Prostate gland (tissue), 2 donors: ENCODE data around the gene INO80C. TPM values are rescaled to one million over a fixed set of nuclear protein-coding genes. Genes with fewer than 3 reads are reported as not detected.

ENCODE experiments used
- DNase-seq: peaks from one replicate; pipeline ENCODE4 v3.0.0-alpha.2; 2019; ENCODE audit warnings: low spot score
- H3K27ac ChIP-seq, 2 donors: fragments of 200-600 bp; sonication (generic); 2 replicates each; pipeline ENCODE4 v1.5.1; 2017 to 2019
- H3K27me3 ChIP-seq: fragments of 200-600 bp; sonication (generic); replicated peaks from 2 replicates; pipeline ENCODE4 v1.5.1; 2019; ENCODE audit not compliant: insufficient read depth
- H3K36me3 ChIP-seq, 2 donors: fragments of 200-600 bp; sonication (generic); 1 replicate in 1 of 2; 2 replicates in 1 of 2; pipeline versions ENCODE4 v1.5.1 to v1.8.1; 2017 to 2019
- H3K4me1 ChIP-seq: fragments of 200-600 bp; sonication (generic); replicated peaks from 2 replicates; pipeline ENCODE4 v1.5.1; 2019
- H3K4me3 ChIP-seq, 2 donors: fragments of 200-600 bp; sonication (generic); 2 replicates each; pipeline ENCODE4 v1.5.1; 2017 to 2019
- H3K9me3 ChIP-seq: fragments of 200-600 bp; sonication (generic); 2 replicates; pipeline ENCODE4 v1.5.1; 2017
- CTCF ChIP-seq, 4 experiments: fragments of 200-600 bp in 2 of 4; fragments of 450-650 bp in 2 of 4; sonication (generic) in 2 of 4; IDR thresholded peaks; 1 replicate in 3 of 4; 2 replicates in 1 of 4; pipeline ENCODE4 v1.5.1; 2016 to 2019; ENCODE audit warnings: antibody characterized with exemption in 4 of 4, mild to moderate bottlenecking in 2 of 4, moderate library complexity in 2 of 4
- POLR2A ChIP-seq: fragments of 450-650 bp; IDR thresholded peaks from one replicate; pipeline ENCODE4 v1.6.1; 2016; ENCODE audit warnings: antibody characterized with exemption, mild to moderate bottlenecking
- POLR2AphosphoS5 ChIP-seq: sonication (generic); formaldehyde crosslinking; IDR thresholded peaks from one replicate; pipeline ENCODE4 v1.6.1; 2017; ENCODE audit warnings: antibody characterized with exemption
- WGBS: methylation state at CpG from one replicate; pipeline ENCODE4 v1.1.5; 2018; 5-methylcytosine and 5-hydroxymethylcytosine counted together
- intact Hi-C: fragments of 100-400 bp; cut with DNase I; formaldehyde crosslinking; loops from one replicate; pipeline ENCODE4 v1.14.2; 2022
- total RNA-seq, 2 donors: library from RNA; depleted of rRNA; stranded (reverse); fragments of >200 nt; gene quantifications; one replicate each; pipeline ENCODE4 v1.1.0, GENCODE V29; 2016

Gene INO80C
- total RNA-seq, 2 donors from 2014 or later, result 5.0 to 26.4 TPM

- no peak overlapping the region for H3K27ac ChIP-seq
- no peaks in the 10 kb centered on the region for H3K36me3 ChIP-seq
- TF ChIP-seq CTCF (IDR thresholded peaks at IDR 0.05), result no peak
- TF ChIP-seq POLR2A, result no peak
- no peaks in the 10 kb centered on the region for H3K9me3 ChIP-seq
- H3K4me3 ChIP-seq, result no peak overlapping the region
- no peaks in the 10 kb centered on the region for H3K4me1 ChIP-seq
- 77% methylated on average over 5 of the region's 5 CpGs for WGBS
- no peak for DNase-seq
- intact Hi-C loops, result no loop called here
- no peaks in the 10 kb centered on the region for H3K27me3 ChIP-seq
These were observed 26.5 kb upstream of the INO80C start for GRCh38 chr18:35524226-35524625.

GRCh38 chr18:35522130-35522959 is 24.6 kb upstream of the INO80C start:
- no peak for DNase-seq
- WGBS, result 77% methylated on average over 2 of the region's 2 CpGs
- Histone ChIP-seq H3K27ac (no peak overlapping the region), H3K27me3 (no peaks in the 10 kb centered on the region), H3K9me3 (no peaks in the 10 kb centered on the region), H3K4me3 (no peak overlapping the region), H3K4me1 (no peaks in the 10 kb centered on the region), H3K36me3 (no peaks in the 10 kb centered on the region)
- TF ChIP-seq CTCF (IDR thresholded peaks at IDR 0.05) (no peak), POLR2AphosphoS5 (no peak), POLR2A (no peak)
- intact Hi-C loops, result no loop called here

DNA sequence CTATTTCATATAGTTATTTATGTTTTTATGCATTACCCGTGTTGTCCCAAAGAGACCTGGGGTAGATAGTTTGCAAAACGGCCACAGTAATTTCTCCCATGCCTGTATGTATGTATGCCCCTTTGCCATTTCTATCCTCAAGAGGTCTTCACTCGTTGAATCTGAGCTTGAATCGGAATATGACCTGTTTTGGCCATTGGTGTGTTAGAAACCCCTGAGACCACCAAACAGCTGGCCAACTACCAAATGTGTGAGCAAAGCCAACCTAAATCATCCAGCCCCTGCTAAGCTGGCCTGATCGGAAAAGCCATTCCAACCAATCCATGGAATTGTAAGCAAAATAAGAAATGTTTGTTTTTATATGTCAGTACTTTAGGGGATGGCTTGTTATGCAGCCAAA is 23.4 kb upstream of the INO80C start:
- Histone ChIP-seq H3K9me3 (no peaks in the 10 kb centered on the region), H3K27me3 (no peaks in the 10 kb centered on the region), H3K4me1 (no peaks in the 10 kb centered on the region), H3K36me3 (no peaks in the 10 kb centered on the region), H3K4me3 (no peak overlapping the region), H3K27ac (no peak overlapping the region)
- TF ChIP-seq CTCF (IDR thresholded peaks at IDR 0.05) (no peak), POLR2AphosphoS5 (no peak), POLR2A (no peak)
- intact Hi-C loops, result no loop called here
- WGBS, result 93% methylated on average over 5 of the region's 5 CpGs
- DNase-seq, result no peak

- no peak for TF ChIP-seq CTCF (IDR thresholded peaks at IDR 0.05)
- TF ChIP-seq POLR2AphosphoS5, result no peak
- no peak for TF ChIP-seq POLR2A
- Histone ChIP-seq H3K27ac (no peak overlapping the region), H3K36me3 (no peaks in the 10 kb centered on the region), H3K27me3 (no peaks in the 10 kb centered on the region), H3K4me3 (no peak overlapping the region), H3K9me3 (no peaks in the 10 kb centered on the region), H3K4me1 (no peaks in the 10 kb centered on the region)
- intact Hi-C loops, result no loop called here
- WGBS, result 75% methylated on average over 7 of the region's 7 CpGs
- DNase-seq, result no peak
These were observed 21.6 kb upstream of the INO80C start for GRCh38 chr18:35519148-35519899.
